A549 (cell line): ENCODE results near the gene APMAP.

ENCODE experiments used
- BHLHE40 ChIP-seq: IDR thresholded peaks from 2 replicates; pipeline ENCODE4 v1.6.1; 2012; ENCODE audit warnings: low read depth, low read length, inconsistent platforms
- CBX2 ChIP-seq: fragments of 200-600 bp; sonication (generic); IDR thresholded peaks from 2 replicates; pipeline ENCODE4 v1.6.1; 2016; ENCODE audit warnings: low read depth, mild to moderate bottlenecking, borderline replicate concordance
- CBX8 ChIP-seq: fragments of 200-600 bp; sonication (generic); IDR thresholded peaks from 2 replicates; pipeline ENCODE4 v1.6.1; 2016
- CHD2 ChIP-seq: fragments of 150-350 bp; IDR thresholded peaks from 2 replicates; pipeline ENCODE4 v1.6.1; 2014; ENCODE audit warnings: low read length; ENCODE audit not compliant: partially characterized antibody
- CHD4 ChIP-seq: fragments of 200-600 bp; sonication (generic); IDR thresholded peaks from 2 replicates; pipeline ENCODE4 v1.6.1; 2016; ENCODE audit warnings: antibody characterized with exemption, mild to moderate bottlenecking, borderline replicate concordance
- ESRRA ChIP-seq: fragments of 150-350 bp; IDR thresholded peaks from 2 replicates; pipeline ENCODE4 v1.6.1; 2014; ENCODE audit warnings: mild to moderate bottlenecking, low read length, borderline replicate concordance
- NR3C1 ChIP-seq: fragments of >200 bp; sonication (Bioruptor Twin); formaldehyde crosslinking; IDR thresholded peaks from 3 replicates; pipeline ENCODE4 v1.6.1; 2017
- PHF8 ChIP-seq: fragments of 200-600 bp; sonication (generic); IDR thresholded peaks from 2 replicates; pipeline ENCODE4 v1.6.1; 2016; ENCODE audit warnings: low read depth, mild to moderate bottlenecking, antibody characterized with exemption, moderate library complexity, borderline replicate concordance
- POLR2A ChIP-seq: IDR thresholded peaks from 2 replicates; pipeline ENCODE4 v1.6.1; 2012; ENCODE audit warnings: mild to moderate bottlenecking, low read length
- RNF2 ChIP-seq: fragments of 200-600 bp; sonication (generic); IDR thresholded peaks from 2 replicates; pipeline ENCODE4 v1.6.1; 2016; ENCODE audit warnings: low read depth, mild to moderate bottlenecking, antibody characterized with exemption, moderate library complexity, borderline replicate concordance
- TF ChIP-seq, protein P1 (sequence below): fragments of >200 bp; sonication (Bioruptor Twin); formaldehyde crosslinking; IDR thresholded peaks from 3 replicates; pipeline ENCODE4 v1.5.1; 2016
- TF ChIP-seq, protein P2 (sequence below): fragments of 450-650 bp; IDR thresholded peaks from 2 replicates; pipeline ENCODE4 v1.6.1; 2014; ENCODE audit warnings: antibody characterized with exemption
- TF ChIP-seq, protein P3 (sequence below): fragments of 200-600 bp; sonication (generic); IDR thresholded peaks from 2 replicates; pipeline ENCODE4 v1.6.1; 2016; ENCODE audit warnings: antibody characterized with exemption, mild to moderate bottlenecking, moderate library complexity

DNA sequence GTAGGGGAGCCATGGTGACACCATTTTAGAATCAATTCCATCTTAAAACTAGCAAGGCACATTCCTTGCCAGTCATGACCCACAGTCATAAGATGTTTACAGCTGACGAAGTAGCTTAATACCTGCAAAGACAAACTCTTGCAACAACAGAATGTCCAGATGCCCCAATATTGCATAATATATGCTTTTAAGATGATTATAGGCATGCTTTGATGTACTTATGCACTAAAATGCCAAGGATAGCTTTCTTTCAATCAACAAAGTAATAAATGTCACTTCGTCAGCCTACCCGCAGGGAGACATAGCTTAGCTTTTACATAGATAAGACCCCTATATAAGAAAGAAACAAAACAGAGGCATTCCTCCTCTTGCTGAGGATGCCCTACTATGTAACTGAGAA lies 38.7 kb upstream of the APMAP start:
- TF ChIP-seq, protein P1, sequence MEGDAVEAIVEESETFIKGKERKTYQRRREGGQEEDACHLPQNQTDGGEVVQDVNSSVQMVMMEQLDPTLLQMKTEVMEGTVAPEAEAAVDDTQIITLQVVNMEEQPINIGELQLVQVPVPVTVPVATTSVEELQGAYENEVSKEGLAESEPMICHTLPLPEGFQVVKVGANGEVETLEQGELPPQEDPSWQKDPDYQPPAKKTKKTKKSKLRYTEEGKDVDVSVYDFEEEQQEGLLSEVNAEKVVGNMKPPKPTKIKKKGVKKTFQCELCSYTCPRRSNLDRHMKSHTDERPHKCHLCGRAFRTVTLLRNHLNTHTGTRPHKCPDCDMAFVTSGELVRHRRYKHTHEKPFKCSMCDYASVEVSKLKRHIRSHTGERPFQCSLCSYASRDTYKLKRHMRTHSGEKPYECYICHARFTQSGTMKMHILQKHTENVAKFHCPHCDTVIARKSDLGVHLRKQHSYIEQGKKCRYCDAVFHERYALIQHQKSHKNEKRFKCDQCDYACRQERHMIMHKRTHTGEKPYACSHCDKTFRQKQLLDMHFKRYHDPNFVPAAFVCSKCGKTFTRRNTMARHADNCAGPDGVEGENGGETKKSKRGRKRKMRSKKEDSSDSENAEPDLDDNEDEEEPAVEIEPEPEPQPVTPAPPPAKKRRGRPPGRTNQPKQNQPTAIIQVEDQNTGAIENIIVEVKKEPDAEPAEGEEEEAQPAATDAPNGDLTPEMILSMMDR: no peak
- TF ChIP-seq CHD4 (no peak), POLR2A (no peak), CBX2 (no peak), CBX8 (no peak), BHLHE40 (no peak), NR3C1 (no peak), RNF2 (no peak), CHD2 (no peak), ESRRA (no peak), PHF8 (no peak)
- TF ChIP-seq, protein P2, sequence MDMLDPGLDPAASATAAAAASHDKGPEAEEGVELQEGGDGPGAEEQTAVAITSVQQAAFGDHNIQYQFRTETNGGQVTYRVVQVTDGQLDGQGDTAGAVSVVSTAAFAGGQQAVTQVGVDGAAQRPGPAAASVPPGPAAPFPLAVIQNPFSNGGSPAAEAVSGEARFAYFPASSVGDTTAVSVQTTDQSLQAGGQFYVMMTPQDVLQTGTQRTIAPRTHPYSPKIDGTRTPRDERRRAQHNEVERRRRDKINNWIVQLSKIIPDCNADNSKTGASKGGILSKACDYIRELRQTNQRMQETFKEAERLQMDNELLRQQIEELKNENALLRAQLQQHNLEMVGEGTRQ: no peak
- TF ChIP-seq, protein P3, sequence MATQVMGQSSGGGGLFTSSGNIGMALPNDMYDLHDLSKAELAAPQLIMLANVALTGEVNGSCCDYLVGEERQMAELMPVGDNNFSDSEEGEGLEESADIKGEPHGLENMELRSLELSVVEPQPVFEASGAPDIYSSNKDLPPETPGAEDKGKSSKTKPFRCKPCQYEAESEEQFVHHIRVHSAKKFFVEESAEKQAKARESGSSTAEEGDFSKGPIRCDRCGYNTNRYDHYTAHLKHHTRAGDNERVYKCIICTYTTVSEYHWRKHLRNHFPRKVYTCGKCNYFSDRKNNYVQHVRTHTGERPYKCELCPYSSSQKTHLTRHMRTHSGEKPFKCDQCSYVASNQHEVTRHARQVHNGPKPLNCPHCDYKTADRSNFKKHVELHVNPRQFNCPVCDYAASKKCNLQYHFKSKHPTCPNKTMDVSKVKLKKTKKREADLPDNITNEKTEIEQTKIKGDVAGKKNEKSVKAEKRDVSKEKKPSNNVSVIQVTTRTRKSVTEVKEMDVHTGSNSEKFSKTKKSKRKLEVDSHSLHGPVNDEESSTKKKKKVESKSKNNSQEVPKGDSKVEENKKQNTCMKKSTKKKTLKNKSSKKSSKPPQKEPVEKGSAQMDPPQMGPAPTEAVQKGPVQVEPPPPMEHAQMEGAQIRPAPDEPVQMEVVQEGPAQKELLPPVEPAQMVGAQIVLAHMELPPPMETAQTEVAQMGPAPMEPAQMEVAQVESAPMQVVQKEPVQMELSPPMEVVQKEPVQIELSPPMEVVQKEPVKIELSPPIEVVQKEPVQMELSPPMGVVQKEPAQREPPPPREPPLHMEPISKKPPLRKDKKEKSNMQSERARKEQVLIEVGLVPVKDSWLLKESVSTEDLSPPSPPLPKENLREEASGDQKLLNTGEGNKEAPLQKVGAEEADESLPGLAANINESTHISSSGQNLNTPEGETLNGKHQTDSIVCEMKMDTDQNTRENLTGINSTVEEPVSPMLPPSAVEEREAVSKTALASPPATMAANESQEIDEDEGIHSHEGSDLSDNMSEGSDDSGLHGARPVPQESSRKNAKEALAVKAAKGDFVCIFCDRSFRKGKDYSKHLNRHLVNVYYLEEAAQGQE: no peak
